Liver (tissue), 9 donors: ENCODE results near the gene ST6GALNAC3. TPM values are rescaled to one million over a fixed set of nuclear protein-coding genes. Genes with fewer than 3 reads are reported as not detected.

Experiments used
- DNase-seq: peaks from one replicate; pipeline ENCODE4 v3.0.0-alpha.2; 2017; ENCODE audit warnings: low spot score
- H3K27ac ChIP-seq, 2 donors: one replicate each; pipeline ENCODE4 v1.7.0; 2013; ENCODE audit warnings: inconsistent platforms in 2 of 2, low read length in 2 of 2, control low read depth in 1 of 2, low read depth in 1 of 2, mild to moderate bottlenecking in 1 of 2
- H3K27me3 ChIP-seq, 4 donors: one replicate each; pipeline versions ENCODE4 v1.6.1 to v1.7.0; 2013; ENCODE audit warnings: low read length in 3 of 4, inconsistent platforms in 1 of 4, mild to moderate bottlenecking in 1 of 4, moderate library complexity in 1 of 4; ENCODE audit not compliant: control insufficient read depth in 4 of 4, insufficient read depth in 4 of 4
- H3K36me3 ChIP-seq, 4 donors: one replicate each; pipeline versions ENCODE4 v1.6.1 to v1.7.0; 2013; ENCODE audit warnings: low read length in 3 of 4, mild to moderate bottlenecking in 3 of 4, low read depth in 1 of 4, moderate library complexity in 1 of 4; ENCODE audit not compliant: control insufficient read depth in 4 of 4, insufficient read depth in 3 of 4
- H3K4me1 ChIP-seq, 4 donors: one replicate each; pipeline versions ENCODE4 v1.6.1 to v1.7.0; 2013; ENCODE audit warnings: low read length in 3 of 4, mild to moderate bottlenecking in 3 of 4, moderate library complexity in 1 of 4; ENCODE audit not compliant: control insufficient read depth in 4 of 4, insufficient read depth in 4 of 4
- H3K4me3 ChIP-seq, 3 donors: one replicate each; pipeline versions ENCODE4 v1.6.1 to v1.7.0; 2013; ENCODE audit warnings: low read length in 3 of 3, control low read depth in 1 of 3, low read depth in 1 of 3, mild to moderate bottlenecking in 1 of 3
- H3K9ac ChIP-seq, 2 donors: one replicate each; pipeline ENCODE4 v1.7.0; 2013; ENCODE audit warnings: low read length in 2 of 2, mild to moderate bottlenecking in 2 of 2, moderate library complexity in 2 of 2, control low read depth in 1 of 2, low read depth in 1 of 2
- H3K9me3 ChIP-seq, 4 donors: one replicate each; pipeline versions ENCODE4 v1.6.1 to v1.7.0; 2013; ENCODE audit warnings: low read length in 3 of 4; ENCODE audit not compliant: control insufficient read depth in 4 of 4
- ATF3 ChIP-seq: IDR thresholded peaks from 2 replicates; pipeline ENCODE4 v1.6.1; 2016; ENCODE audit warnings: antibody characterized with exemption
- CTCF ChIP-seq: fragments of 150-350 bp; IDR thresholded peaks from 2 replicates; pipeline ENCODE4 v1.5.1; 2017; ENCODE audit warnings: improper control_type of control experiment, low read depth, low read length; ENCODE audit not compliant: missing input control
- EGR1 ChIP-seq, 2 donors: IDR thresholded peaks; 2 replicates each; pipeline ENCODE4 v1.6.1; 2016 to 2018; ENCODE audit warnings: antibody characterized with exemption in 2 of 2, low read depth in 2 of 2
- FOXA1 ChIP-seq: IDR thresholded peaks from 2 replicates; pipeline ENCODE4 v1.6.1; 2016; ENCODE audit warnings: antibody characterized with exemption
- FOXA2 ChIP-seq: IDR thresholded peaks from 2 replicates; pipeline ENCODE4 v1.6.1; 2016; ENCODE audit warnings: antibody characterized with exemption
- HNF4G ChIP-seq: IDR thresholded peaks from 2 replicates; pipeline ENCODE4 v1.6.1; 2016; ENCODE audit warnings: antibody characterized with exemption
- JUND ChIP-seq, 2 donors: IDR thresholded peaks; 2 replicates each; pipeline ENCODE4 v1.6.1; 2016; ENCODE audit warnings: antibody characterized with exemption in 2 of 2
- MAX ChIP-seq: IDR thresholded peaks from 2 replicates; pipeline ENCODE4 v1.6.1; 2016; ENCODE audit warnings: antibody characterized with exemption
- NR2F2 ChIP-seq: IDR thresholded peaks from 2 replicates; pipeline ENCODE4 v1.6.1; 2016; ENCODE audit warnings: antibody characterized with exemption
- REST ChIP-seq: IDR thresholded peaks from 2 replicates; pipeline ENCODE4 v1.6.1; 2016; ENCODE audit warnings: antibody characterized with exemption, mild to moderate bottlenecking
- RXRA ChIP-seq, 2 donors: IDR thresholded peaks; 2 replicates each; pipeline ENCODE4 v1.6.1; 2017 to 2018; ENCODE audit warnings: antibody characterized with exemption in 2 of 2, mild to moderate bottlenecking in 1 of 2
- SP1 ChIP-seq: IDR thresholded peaks from 2 replicates; pipeline ENCODE4 v1.6.1; 2018; ENCODE audit warnings: antibody characterized with exemption, mild to moderate bottlenecking
- TAF1 ChIP-seq: conservative IDR thresholded peaks from 2 replicates; pipeline ENCODE4 v1.6.1; 2016; ENCODE audit warnings: antibody characterized with exemption, mild to moderate bottlenecking
- YY1 ChIP-seq: IDR thresholded peaks from 2 replicates; pipeline ENCODE4 v1.6.1; 2016; ENCODE audit warnings: antibody characterized with exemption, mild to moderate bottlenecking
- ZBTB33 ChIP-seq: IDR thresholded peaks from 2 replicates; pipeline ENCODE4 v1.6.1; 2016; ENCODE audit warnings: antibody characterized with exemption
- WGBS: extraction: QIAGEN DNeasy Blood & Tissue Kit; methylation state at CpG from one replicate; pipeline ENCODE4 v1.1.7; 2013; 5-methylcytosine and 5-hydroxymethylcytosine counted together
- polyA plus RNA-seq, 2 donors: library from polyadenylated mRNA; stranded (reverse) in 1 of 2; unstranded in 1 of 2; fragments of 200-250 nt in 1 of 2; fragments of >200 nt in 1 of 2; fragmentation: Nextera tagmentation in 1 of 2; extraction: Ambion mirVana in 1 of 2; gene quantifications; one replicate each; pipeline versions ENCODE4 v1.2.1 to v1.2.3, GENCODE V29; 2013 to 2015
- total RNA-seq, 2 donors: library from RNA; depleted of rRNA; stranded (reverse); fragments of >200 nt; gene quantifications; one replicate each; pipeline ENCODE4 v1.2.3, GENCODE V29; 2014
- donor health status: healthy.
- donor health status: healthy.
- donor health status: healthy.
- donor health status: healthy.
- donor health status: healthy.

The ST6GALNAC3 gene
- total and polyA plus RNA-seq, 4 donors = 1.2 to 5.0 (median 3.2) TPM

- no peaks in the 10 kb centered on the region for H3K36me3 ChIP-seq
- WGBS = 91% methylated on average over 2 of the region's 2 CpGs
- no peak for DNase-seq
Measured at GRCh38 chr1:76657623-76658022, 583.1 kb downstream of the ST6GALNAC3 start.

GRCh38 chr1:76659171-76659940 lies 584.8 kb downstream of the ST6GALNAC3 start:
- no peak for DNase-seq
- no peak overlapping the region for H3K27ac ChIP-seq
- no peak overlapping the region for H3K4me3 ChIP-seq
- H3K9ac ChIP-seq = no peak overlapping the region
- H3K27me3 ChIP-seq = no peaks in the 10 kb centered on the region
- peaks cover 0 to 2% (median 0%) of the 10 kb centered on the region in 4 donors for H3K9me3 ChIP-seq
- no peaks in the 10 kb centered on the region for H3K4me1 ChIP-seq
- WGBS = 85% methylated on average over 4 of the region's 4 CpGs
- no peaks in the 10 kb centered on the region for H3K36me3 ChIP-seq
- no peak for TF ChIP-seq FOXA1
- TF ChIP-seq YY1 = no peak
- no peak for TF ChIP-seq RXRA (IDR thresholded peaks at IDR 0.05)
- TF ChIP-seq TAF1 = no peak
- TF ChIP-seq CTCF = no peak
- TF ChIP-seq SP1 = no peak
- no peak for TF ChIP-seq ATF3
- no peak for TF ChIP-seq FOXA2
- TF ChIP-seq JUND (IDR thresholded peaks at IDR 0.05) = no peak
- no peak for TF ChIP-seq MAX
- no peak for TF ChIP-seq HNF4G

More at GRCh38 chr1:76657623-76658022, 583.1 kb downstream of the ST6GALNAC3 start:
- Histone ChIP-seq H3K9ac (no peak overlapping the region), H3K27ac (no peak overlapping the region), H3K4me3 (no peak overlapping the region), H3K27me3 (no peaks in the 10 kb centered on the region), H3K9me3 (peaks cover 0 to 2% (median 0%) of the 10 kb centered on the region in 4 donors), H3K4me1 (no peaks in the 10 kb centered on the region)
- TF ChIP-seq ZBTB33 = no peak
- TF ChIP-seq FOXA2 = no peak
- no peak for TF ChIP-seq YY1
- no peak for TF ChIP-seq EGR1 (IDR thresholded peaks at IDR 0.05; ENCODE audit: low read depth in 2 of 2)
- no peak for TF ChIP-seq NR2F2
- no peak for TF ChIP-seq REST
- no peak for TF ChIP-seq SP1
- TF ChIP-seq JUND (IDR thresholded peaks at IDR 0.05) = no peak
